GM23338 (cell line): ENCODE data around the gene SART3. TPM values are rescaled to one million over a fixed set of nuclear protein-coding genes. Genes with fewer than 3 reads are reported as not detected.

Experiments used
- ATAC-seq: fragments of 200-7000 bp; cut with Tn5 transposase; 3 replicates; pipeline ENCODE4 v1.9.1; 2020
- DNase-seq: peaks from one replicate; pipeline ENCODE4 v3.0.0-alpha.2; 2015; ENCODE audit warnings: low spot score
- H2AFZ ChIP-seq: fragments of 200-600 bp; sonication (generic); 2 replicates; pipeline ENCODE4 v1.8.0; 2016; ENCODE audit warnings: antibody characterized with exemption, mild to moderate bottlenecking, moderate library complexity
- H3F3A ChIP-seq: fragments of 200-600 bp; sonication (generic); replicated peaks from 2 replicates; pipeline ENCODE4 v1.8.0; 2017; ENCODE audit warnings: antibody characterized with exemption, mixed run types, low read depth
- H3K27ac ChIP-seq: fragments of 200-600 bp; sonication (generic); 2 replicates; pipeline ENCODE4 v1.6.1; 2016; ENCODE audit warnings: low read depth
- H3K27me3 ChIP-seq: fragments of 200-600 bp; sonication (generic); 2 replicates; pipeline ENCODE4 v1.8.0; 2016; ENCODE audit warnings: mild to moderate bottlenecking, mixed run types, moderate library complexity; ENCODE audit not compliant: insufficient read depth
- H3K36me3 ChIP-seq: fragments of 200-600 bp; sonication (generic); 2 replicates; pipeline ENCODE4 v1.8.0; 2016; ENCODE audit warnings: mild to moderate bottlenecking; ENCODE audit not compliant: insufficient read depth
- H3K4me1 ChIP-seq: fragments of 200-600 bp; sonication (generic); 2 replicates; pipeline ENCODE4 v1.8.0; 2016; ENCODE audit warnings: mild to moderate bottlenecking, moderate library complexity; ENCODE audit not compliant: insufficient read depth
- H3K4me2 ChIP-seq: fragments of 200-600 bp; sonication (generic); 2 replicates; pipeline ENCODE4 v1.7.1; 2017; ENCODE audit warnings: mixed run types
- H3K4me3 ChIP-seq: fragments of 200-600 bp; sonication (generic); 2 replicates; pipeline ENCODE4 v1.6.1; 2016; ENCODE audit warnings: mixed run types
- H3K79me2 ChIP-seq: fragments of 200-600 bp; sonication (generic); replicated peaks from 2 replicates; pipeline ENCODE4 v1.8.0; 2017; ENCODE audit warnings: mild to moderate bottlenecking; ENCODE audit not compliant: insufficient read depth
- H3K9me2 ChIP-seq: fragments of 200-600 bp; sonication (generic); 2 replicates; pipeline ENCODE4 v1.8.0; 2017; ENCODE audit not compliant: insufficient read depth
- H4K20me1 ChIP-seq: fragments of 200-600 bp; sonication (generic); replicated peaks from 2 replicates; pipeline ENCODE4 v1.8.0; 2017; ENCODE audit warnings: mild to moderate bottlenecking; ENCODE audit not compliant: insufficient read depth
- H3K27ac Mint-ChIP-seq: 2 replicates; pipeline ENCODE4 v1.8.0; 2020; ENCODE audit warnings: inconsistent platforms, mild to moderate bottlenecking, moderate library complexity, mixed read lengths
- H3K27me3 Mint-ChIP-seq: 3 replicates; pipeline ENCODE4 v1.8.0; 2022; ENCODE audit warnings: low read depth, mild to moderate bottlenecking, moderate library complexity, mixed read lengths, inconsistent platforms; ENCODE audit not compliant: insufficient read depth, poor library complexity
- H3K36me3 Mint-ChIP-seq: 3 replicates; pipeline ENCODE4 v1.8.0; 2021; ENCODE audit warnings: low read depth, mild to moderate bottlenecking, inconsistent platforms, moderate library complexity, mixed read lengths
- H3K4me1 Mint-ChIP-seq: 3 replicates; pipeline ENCODE4 v1.8.0; 2020; ENCODE audit warnings: mild to moderate bottlenecking, inconsistent platforms, mixed read lengths
- H3K4me3 Mint-ChIP-seq: 3 replicates; pipeline ENCODE4 v1.8.0; 2021; ENCODE audit warnings: moderate library complexity, mild to moderate bottlenecking, inconsistent platforms, mixed read lengths
- H3K9me3 Mint-ChIP-seq: 3 replicates; pipeline ENCODE4 v1.8.0; 2020; ENCODE audit warnings: moderate library complexity, mild to moderate bottlenecking, inconsistent platforms, mixed read lengths
- CREB1 ChIP-seq: fragments of 250-450 bp; sonication (Bioruptor Pico); IDR thresholded peaks from 2 replicates; pipeline ENCODE4 v1.5.0; 2020; ENCODE audit warnings: low read depth, mild to moderate bottlenecking, moderate library complexity
- EZH2 ChIP-seq: fragments of 200-600 bp; sonication (generic); IDR thresholded peaks from one replicate; pipeline ENCODE4 v1.8.0; 2017; ENCODE audit warnings: antibody characterized with exemption, mild to moderate bottlenecking, low read depth; ENCODE audit not compliant: unreplicated experiment
- EZH2phosphoT487 ChIP-seq: fragments of 200-600 bp; sonication (generic); IDR thresholded peaks from one replicate; pipeline ENCODE4 v1.8.1; 2018; ENCODE audit warnings: antibody characterized with exemption; ENCODE audit not compliant: unreplicated experiment
- JUNB ChIP-seq: IDR thresholded peaks from one replicate; pipeline ENCODE4 v1.6.1; 2016; ENCODE audit warnings: antibody characterized with exemption; ENCODE audit not compliant: unreplicated experiment
- NANOG ChIP-seq: IDR thresholded peaks from 2 replicates; pipeline ENCODE4 v1.6.1; 2016; ENCODE audit warnings: antibody characterized with exemption, borderline replicate concordance
- POLR2AphosphoS5 ChIP-seq: IDR thresholded peaks from 2 replicates; pipeline ENCODE4 v1.6.1; 2016; ENCODE audit warnings: antibody characterized with exemption, low read depth
- STAT1 ChIP-seq: IDR thresholded peaks from one replicate; pipeline ENCODE4 v1.6.1; 2016; ENCODE audit warnings: antibody characterized with exemption; ENCODE audit not compliant: unreplicated experiment
- ZNF114 ChIP-seq: fragments of 250-450 bp; sonication (Bioruptor Pico); IDR thresholded peaks from 2 replicates; pipeline ENCODE4 v1.5.0; 2020; ENCODE audit warnings: mild to moderate bottlenecking, moderate library complexity
- ZNF331 ChIP-seq: fragments of 250-450 bp; sonication (Bioruptor Pico); IDR thresholded peaks from 2 replicates; pipeline ENCODE4 v1.5.0; 2020; ENCODE audit warnings: low read depth, mild to moderate bottlenecking, moderate library complexity
- ZNF462 ChIP-seq: fragments of 250-450 bp; sonication (Bioruptor Pico); IDR thresholded peaks from 2 replicates; pipeline ENCODE4 v1.5.0; 2020; ENCODE audit warnings: mild to moderate bottlenecking, moderate library complexity
- polyA plus RNA-seq: library from polyadenylated mRNA; unstranded; fragments of >200 nt; fragmentation: Nextera tagmentation; extraction: Ambion mirVana; gene quantifications from 2 replicates; pipeline ENCODE4 v1.2.1, GENCODE V29; 2016
- total RNA-seq: library from RNA; depleted of rRNA; stranded (reverse); fragments of >200 nt; shearing (Covaris generic); gene quantifications from 2 replicates; pipeline ENCODE4 v1.2.3, GENCODE V29; 2014
- TF ChIP-seq, protein P1 (sequence below), 2 experiments: fragments of 200-600 bp in 1 of 2; sonication (generic) in 1 of 2; conservative IDR thresholded peaks; 2 replicates each; pipeline versions ENCODE4 v1.5.1 to v1.6.1; 2016 to 2017; ENCODE audit warnings: antibody characterized with exemption in 2 of 2, low read depth in 2 of 2, mild to moderate bottlenecking in 2 of 2, moderate library complexity in 1 of 2
- TF ChIP-seq, protein P2 (sequence below): IDR thresholded peaks from 2 replicates; pipeline ENCODE4 v1.6.1; 2016; ENCODE audit warnings: antibody characterized with exemption
- TF ChIP-seq, protein P3 (sequence below): IDR thresholded peaks from one replicate; pipeline ENCODE4 v1.6.1; 2018; ENCODE audit warnings: antibody characterized with exemption; ENCODE audit not compliant: unreplicated experiment

The SART3 gene
- total and polyA plus RNA-seq, 2 experiments from 2014 or later = 49.8 to 112 TPM

DNA sequence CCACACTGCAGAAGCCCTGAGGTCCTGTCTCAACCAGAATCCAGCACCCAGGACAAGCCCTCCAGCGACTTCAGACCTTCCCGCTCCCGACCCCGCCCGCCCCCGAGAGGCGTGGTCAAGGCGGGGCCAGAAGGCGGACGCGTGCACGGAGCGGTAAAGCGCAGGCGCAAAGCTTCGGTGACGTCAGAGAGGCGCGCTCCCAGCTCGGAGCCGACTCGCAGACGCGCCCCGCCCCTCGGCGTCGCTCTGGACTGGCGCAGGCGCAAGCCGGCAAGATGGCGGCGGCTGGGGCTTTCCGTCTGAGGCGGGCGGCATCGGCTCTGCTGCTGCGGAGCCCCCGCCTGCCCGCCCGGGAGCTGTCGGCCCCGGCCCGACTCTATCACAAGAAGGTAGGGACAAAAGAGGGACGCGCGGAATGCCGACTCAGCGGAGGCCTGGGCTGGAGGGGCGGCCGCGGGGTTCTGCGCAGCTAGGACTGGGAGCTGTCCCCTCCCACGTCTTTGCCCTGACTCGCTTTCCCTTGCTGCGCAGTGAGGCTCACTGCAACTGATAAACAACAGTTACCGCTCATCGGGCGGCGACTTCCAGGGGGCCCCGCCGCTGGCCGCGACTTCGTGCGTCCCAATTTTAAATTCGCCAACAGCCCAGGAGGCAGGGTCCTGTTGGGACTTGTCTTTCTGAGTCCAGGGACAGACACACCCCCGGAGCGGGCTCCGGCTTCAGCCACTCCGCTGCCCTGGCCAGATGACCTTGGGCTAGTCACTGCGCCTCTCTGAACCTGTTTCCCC, 1.6 kb upstream of the SART3 start, which contains the start of gene ISCU:
Gene ISCU (plus strand): TSS at position 249 of the 788 bp plus-strand sequence. CDS start 27 bp downstream, at position 276.
- no peaks in the 10 kb centered on the region for H3K27me3 ChIP-seq
- peaks cover 33% of the 10 kb centered on the region for H3K36me3 ChIP-seq
- peak; percentile 84 for ATAC-seq
- Mint-ChIP-seq H3K9me3 (no peaks in the 10 kb centered on the region; the same call in 2 of the 3 replicates), H3K36me3 (peaks cover 47% of the 10 kb centered on the region), H3K27ac (peak within 1 kb of the TSS; percentile 100), H3K4me1 (peaks cover 20% of the 10 kb centered on the region), H3K27me3 (no peaks in the 10 kb centered on the region), H3K4me3 (peak within 1 kb of the TSS; percentile 100)
- H3K27ac ChIP-seq = peak within 1 kb of the TSS; percentile 87
- 0 out of 2 replicates have a peak within 1 kb of the TSS, but pooled peaks have one; percentile 2 for H2AFZ ChIP-seq
- peaks cover 27% of the 10 kb centered on the region for H4K20me1 ChIP-seq
- DNase-seq = peak; percentile 98
- H3K4me1 ChIP-seq = no peaks in the 10 kb centered on the region; the same call in 1 of the 2 replicates
- no peaks in the 10 kb centered on the region for H3K9me2 ChIP-seq
- peaks cover 5% of the 10 kb centered on the region; the same call in 1 of the 2 replicates for H3F3A ChIP-seq
- peak within 1 kb of the TSS; percentile 95 for H3K4me3 ChIP-seq
- peaks cover 54% of the 10 kb centered on the region for H3K79me2 ChIP-seq
- H3K4me2 ChIP-seq = peak within 1 kb of the TSS; percentile 89
- TF ChIP-seq STAT1 (no peak), CREB1 (CRISPR knock-in tag) (peak; percentile 98), EZH2phosphoT487 (no peak), JUNB (no peak), POLR2AphosphoS5 (peak; percentile 92), ZNF331 (CRISPR knock-in tag) (no peak), NANOG (no peak), EZH2 (no peak), ZNF114 (CRISPR knock-in tag) (no peak), ZNF462 (CRISPR knock-in tag) (no peak)
- TF ChIP-seq, protein P1, sequence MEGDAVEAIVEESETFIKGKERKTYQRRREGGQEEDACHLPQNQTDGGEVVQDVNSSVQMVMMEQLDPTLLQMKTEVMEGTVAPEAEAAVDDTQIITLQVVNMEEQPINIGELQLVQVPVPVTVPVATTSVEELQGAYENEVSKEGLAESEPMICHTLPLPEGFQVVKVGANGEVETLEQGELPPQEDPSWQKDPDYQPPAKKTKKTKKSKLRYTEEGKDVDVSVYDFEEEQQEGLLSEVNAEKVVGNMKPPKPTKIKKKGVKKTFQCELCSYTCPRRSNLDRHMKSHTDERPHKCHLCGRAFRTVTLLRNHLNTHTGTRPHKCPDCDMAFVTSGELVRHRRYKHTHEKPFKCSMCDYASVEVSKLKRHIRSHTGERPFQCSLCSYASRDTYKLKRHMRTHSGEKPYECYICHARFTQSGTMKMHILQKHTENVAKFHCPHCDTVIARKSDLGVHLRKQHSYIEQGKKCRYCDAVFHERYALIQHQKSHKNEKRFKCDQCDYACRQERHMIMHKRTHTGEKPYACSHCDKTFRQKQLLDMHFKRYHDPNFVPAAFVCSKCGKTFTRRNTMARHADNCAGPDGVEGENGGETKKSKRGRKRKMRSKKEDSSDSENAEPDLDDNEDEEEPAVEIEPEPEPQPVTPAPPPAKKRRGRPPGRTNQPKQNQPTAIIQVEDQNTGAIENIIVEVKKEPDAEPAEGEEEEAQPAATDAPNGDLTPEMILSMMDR (conservative IDR thresholded peaks at IDR 0.05; ENCODE audit: low read depth in 2 of 2) = no peak
- TF ChIP-seq, protein P2, sequence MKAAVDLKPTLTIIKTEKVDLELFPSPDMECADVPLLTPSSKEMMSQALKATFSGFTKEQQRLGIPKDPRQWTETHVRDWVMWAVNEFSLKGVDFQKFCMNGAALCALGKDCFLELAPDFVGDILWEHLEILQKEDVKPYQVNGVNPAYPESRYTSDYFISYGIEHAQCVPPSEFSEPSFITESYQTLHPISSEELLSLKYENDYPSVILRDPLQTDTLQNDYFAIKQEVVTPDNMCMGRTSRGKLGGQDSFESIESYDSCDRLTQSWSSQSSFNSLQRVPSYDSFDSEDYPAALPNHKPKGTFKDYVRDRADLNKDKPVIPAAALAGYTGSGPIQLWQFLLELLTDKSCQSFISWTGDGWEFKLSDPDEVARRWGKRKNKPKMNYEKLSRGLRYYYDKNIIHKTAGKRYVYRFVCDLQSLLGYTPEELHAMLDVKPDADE = peak; percentile 26
- TF ChIP-seq, protein P3, sequence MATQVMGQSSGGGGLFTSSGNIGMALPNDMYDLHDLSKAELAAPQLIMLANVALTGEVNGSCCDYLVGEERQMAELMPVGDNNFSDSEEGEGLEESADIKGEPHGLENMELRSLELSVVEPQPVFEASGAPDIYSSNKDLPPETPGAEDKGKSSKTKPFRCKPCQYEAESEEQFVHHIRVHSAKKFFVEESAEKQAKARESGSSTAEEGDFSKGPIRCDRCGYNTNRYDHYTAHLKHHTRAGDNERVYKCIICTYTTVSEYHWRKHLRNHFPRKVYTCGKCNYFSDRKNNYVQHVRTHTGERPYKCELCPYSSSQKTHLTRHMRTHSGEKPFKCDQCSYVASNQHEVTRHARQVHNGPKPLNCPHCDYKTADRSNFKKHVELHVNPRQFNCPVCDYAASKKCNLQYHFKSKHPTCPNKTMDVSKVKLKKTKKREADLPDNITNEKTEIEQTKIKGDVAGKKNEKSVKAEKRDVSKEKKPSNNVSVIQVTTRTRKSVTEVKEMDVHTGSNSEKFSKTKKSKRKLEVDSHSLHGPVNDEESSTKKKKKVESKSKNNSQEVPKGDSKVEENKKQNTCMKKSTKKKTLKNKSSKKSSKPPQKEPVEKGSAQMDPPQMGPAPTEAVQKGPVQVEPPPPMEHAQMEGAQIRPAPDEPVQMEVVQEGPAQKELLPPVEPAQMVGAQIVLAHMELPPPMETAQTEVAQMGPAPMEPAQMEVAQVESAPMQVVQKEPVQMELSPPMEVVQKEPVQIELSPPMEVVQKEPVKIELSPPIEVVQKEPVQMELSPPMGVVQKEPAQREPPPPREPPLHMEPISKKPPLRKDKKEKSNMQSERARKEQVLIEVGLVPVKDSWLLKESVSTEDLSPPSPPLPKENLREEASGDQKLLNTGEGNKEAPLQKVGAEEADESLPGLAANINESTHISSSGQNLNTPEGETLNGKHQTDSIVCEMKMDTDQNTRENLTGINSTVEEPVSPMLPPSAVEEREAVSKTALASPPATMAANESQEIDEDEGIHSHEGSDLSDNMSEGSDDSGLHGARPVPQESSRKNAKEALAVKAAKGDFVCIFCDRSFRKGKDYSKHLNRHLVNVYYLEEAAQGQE = no peak
